Vagina (tissue), 2 donors: ENCODE data around the gene TMEM169. TPM values are rescaled to one million over a fixed set of nuclear protein-coding genes. Genes with fewer than 3 reads are reported as not detected.
A peak's percentile ranks its signal among the peaks of the same experiment; 100 is the strongest.

ENCODE experiments used
- DNase-seq, 2 donors: peaks; one replicate each; pipeline ENCODE4 v3.0.0-alpha.2; 2017; ENCODE audit errors: extremely low spot score in 2 of 2
- H3K27ac ChIP-seq: fragments of 200-600 bp; sonication (generic); one replicate; pipeline ENCODE4 v1.5.1; 2019
- H3K27me3 ChIP-seq: fragments of 200-600 bp; sonication (generic); one replicate; pipeline ENCODE4 v1.5.1; 2019
- H3K36me3 ChIP-seq, 2 donors: fragments of 200-600 bp; sonication (generic); one replicate each; pipeline ENCODE4 v1.5.1; 2017 to 2019
- H3K4me1 ChIP-seq: fragments of 200-600 bp; sonication (generic); one replicate; pipeline ENCODE4 v1.5.1; 2019
- H3K4me3 ChIP-seq, 2 donors: fragments of 200-600 bp; sonication (generic); 1 replicate in 1 of 2; 2 replicates in 1 of 2; pipeline ENCODE4 v1.5.1; 2016 to 2019
- H3K9me3 ChIP-seq: fragments of 200-600 bp; sonication (generic); one replicate; pipeline ENCODE4 v1.5.1; 2019
- POLR2A ChIP-seq, 2 donors: fragments of 450-650 bp; IDR thresholded peaks; one replicate each; pipeline ENCODE4 v1.6.1; 2017; ENCODE audit warnings: antibody characterized with exemption in 2 of 2, mild to moderate bottlenecking in 2 of 2, moderate library complexity in 2 of 2
- POLR2AphosphoS5 ChIP-seq, 2 donors: sonication (generic); formaldehyde crosslinking; IDR thresholded peaks; one replicate each; pipeline ENCODE4 v1.9.0; 2017; ENCODE audit warnings: antibody characterized with exemption in 2 of 2, mild to moderate bottlenecking in 2 of 2, low read depth in 1 of 2; ENCODE audit not compliant: insufficient read depth in 1 of 2
- intact Hi-C: fragments of 100-400 bp; cut with DNase I; formaldehyde crosslinking; loops from one replicate; pipeline ENCODE4 v1.15.1; 2023
- total RNA-seq: library from RNA; depleted of rRNA; stranded (reverse); fragments of >200 nt; gene quantifications from one replicate; pipeline ENCODE4 v1.2.3, GENCODE V29; 2016
- TF ChIP-seq, protein P1 (sequence below), 3 experiments: fragments of 450-650 bp in 2 of 3; fragments of 200-600 bp in 1 of 3; sonication (generic) in 1 of 3; IDR thresholded peaks; one replicate each; pipeline ENCODE4 v1.5.1; 2017 to 2019; ENCODE audit warnings: antibody characterized with exemption in 3 of 3, mild to moderate bottlenecking in 2 of 3, moderate library complexity in 2 of 3

Gene TMEM169
- total RNA-seq, 1 donor from 2014 or later: not detected

DNA sequence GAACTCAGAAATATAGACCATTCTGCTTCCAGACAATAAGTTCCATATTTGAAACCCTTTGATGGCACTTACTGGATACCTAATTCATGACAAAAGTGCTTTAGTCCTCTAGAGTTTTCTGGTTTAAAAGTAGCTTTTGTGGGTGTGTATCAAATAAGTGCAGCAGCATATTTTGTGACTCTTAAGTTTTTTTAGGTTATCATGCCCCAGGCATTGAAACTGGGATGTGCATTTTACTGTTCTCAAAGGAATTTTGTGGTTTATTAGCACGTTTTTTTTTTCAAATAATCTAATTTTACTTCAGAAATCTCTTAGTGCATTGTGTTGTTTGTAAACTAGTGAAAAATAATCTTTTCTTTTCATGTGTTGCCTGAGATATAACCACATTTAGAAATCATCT lies 28.9 kb downstream of the TMEM169 start:
- no peak for DNase-seq
- TF ChIP-seq, protein P1, sequence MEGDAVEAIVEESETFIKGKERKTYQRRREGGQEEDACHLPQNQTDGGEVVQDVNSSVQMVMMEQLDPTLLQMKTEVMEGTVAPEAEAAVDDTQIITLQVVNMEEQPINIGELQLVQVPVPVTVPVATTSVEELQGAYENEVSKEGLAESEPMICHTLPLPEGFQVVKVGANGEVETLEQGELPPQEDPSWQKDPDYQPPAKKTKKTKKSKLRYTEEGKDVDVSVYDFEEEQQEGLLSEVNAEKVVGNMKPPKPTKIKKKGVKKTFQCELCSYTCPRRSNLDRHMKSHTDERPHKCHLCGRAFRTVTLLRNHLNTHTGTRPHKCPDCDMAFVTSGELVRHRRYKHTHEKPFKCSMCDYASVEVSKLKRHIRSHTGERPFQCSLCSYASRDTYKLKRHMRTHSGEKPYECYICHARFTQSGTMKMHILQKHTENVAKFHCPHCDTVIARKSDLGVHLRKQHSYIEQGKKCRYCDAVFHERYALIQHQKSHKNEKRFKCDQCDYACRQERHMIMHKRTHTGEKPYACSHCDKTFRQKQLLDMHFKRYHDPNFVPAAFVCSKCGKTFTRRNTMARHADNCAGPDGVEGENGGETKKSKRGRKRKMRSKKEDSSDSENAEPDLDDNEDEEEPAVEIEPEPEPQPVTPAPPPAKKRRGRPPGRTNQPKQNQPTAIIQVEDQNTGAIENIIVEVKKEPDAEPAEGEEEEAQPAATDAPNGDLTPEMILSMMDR (IDR thresholded peaks at IDR 0.05): no peak
- TF ChIP-seq POLR2A (IDR thresholded peaks at IDR 0.05) (no peak), POLR2AphosphoS5 (IDR thresholded peaks at IDR 0.05; ENCODE audit: insufficient read depth in 1 of 2, low read depth in 1 of 2) (no peak)
- intact Hi-C loops: no loop called here

GRCh38 chr2:216111122-216111521 lies 29.4 kb downstream of the TMEM169 start:
- H3K4me1 ChIP-seq: peaks cover 53% of the 10 kb centered on the region
- intact Hi-C loops: no loop called here
- no peaks in the 10 kb centered on the region for H3K27me3 ChIP-seq
- no peaks in the 10 kb centered on the region for H3K9me3 ChIP-seq
- no peak overlapping the region for H3K4me3 ChIP-seq
- H3K36me3 ChIP-seq: peaks cover 0 to 20% of the 10 kb centered on the region in 2 donors
- no peak for DNase-seq
- no peak overlapping the region for H3K27ac ChIP-seq
- TF ChIP-seq POLR2A (IDR thresholded peaks at IDR 0.05): no peak
- no peak for TF ChIP-seq POLR2AphosphoS5 (IDR thresholded peaks at IDR 0.05; ENCODE audit: insufficient read depth in 1 of 2, low read depth in 1 of 2)
- TF ChIP-seq, protein P1 (IDR thresholded peaks at IDR 0.05): no peak

More for the DNA sequence above, 28.9 kb downstream of the TMEM169 start:
- Histone ChIP-seq H3K36me3 (peaks cover 0 to 20% of the 10 kb centered on the region in 2 donors), H3K27me3 (no peaks in the 10 kb centered on the region), H3K4me1 (peaks cover 48% of the 10 kb centered on the region), H3K9me3 (no peaks in the 10 kb centered on the region), H3K4me3 (peak overlapping the region; percentile 83 to 91), H3K27ac (peak overlapping the region; percentile 86)

DNA sequence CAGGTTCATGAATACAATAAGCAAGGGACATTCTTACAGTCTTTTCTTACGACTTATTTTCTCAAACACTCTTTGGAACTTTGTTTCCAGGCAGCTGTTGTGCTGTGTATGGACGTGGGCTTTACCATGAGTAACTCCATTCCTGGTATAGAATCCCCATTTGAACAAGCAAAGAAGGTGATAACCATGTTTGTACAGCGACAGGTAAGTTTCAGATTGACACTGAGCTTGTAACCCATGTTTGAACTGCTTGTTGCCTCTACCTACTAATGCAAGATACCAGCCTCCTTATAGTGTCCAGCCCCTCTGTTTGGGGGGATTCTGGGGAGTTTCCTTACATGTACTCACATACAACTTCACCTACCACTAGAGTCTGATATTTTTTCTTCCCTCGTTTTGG lies 31.2 kb downstream of the TMEM169 start:
- TF ChIP-seq POLR2AphosphoS5 (IDR thresholded peaks at IDR 0.05; ENCODE audit: insufficient read depth in 1 of 2, low read depth in 1 of 2) (no peak), POLR2A (IDR thresholded peaks at IDR 0.05) (no peak)
- TF ChIP-seq, protein P1 (IDR thresholded peaks at IDR 0.05): no peak
- peaks cover 0 to 20% of the 10 kb centered on the region in 2 donors for H3K36me3 ChIP-seq
- H3K4me3 ChIP-seq: no peak overlapping the region
- H3K27ac ChIP-seq: no peak overlapping the region
- peaks cover 69% of the 10 kb centered on the region for H3K4me1 ChIP-seq
- no peak for DNase-seq
- intact Hi-C loops: no loop called here
- no peaks in the 10 kb centered on the region for H3K9me3 ChIP-seq
- H3K27me3 ChIP-seq: no peaks in the 10 kb centered on the region

DNA sequence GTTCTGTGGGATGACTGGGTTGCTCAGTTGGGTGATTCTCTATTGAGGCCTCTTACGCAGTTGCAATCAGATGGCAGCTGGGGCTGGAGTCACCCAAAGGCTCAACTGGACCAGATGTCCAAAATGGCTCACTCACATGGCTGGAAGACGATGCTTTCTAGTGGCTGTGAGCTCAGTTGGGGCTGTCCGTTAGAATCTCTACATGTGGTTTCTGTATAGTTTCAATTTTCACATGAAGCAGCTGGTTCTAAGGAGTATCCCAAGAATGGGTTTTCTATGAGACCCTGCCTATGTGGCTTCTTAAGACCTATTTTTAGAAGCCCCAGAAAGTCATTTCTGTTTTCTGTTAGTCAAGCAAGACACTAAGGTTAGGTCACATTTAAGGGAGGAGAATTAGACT lies 31.9 kb downstream of the TMEM169 start:
- intact Hi-C loops: no loop called here

DNA sequence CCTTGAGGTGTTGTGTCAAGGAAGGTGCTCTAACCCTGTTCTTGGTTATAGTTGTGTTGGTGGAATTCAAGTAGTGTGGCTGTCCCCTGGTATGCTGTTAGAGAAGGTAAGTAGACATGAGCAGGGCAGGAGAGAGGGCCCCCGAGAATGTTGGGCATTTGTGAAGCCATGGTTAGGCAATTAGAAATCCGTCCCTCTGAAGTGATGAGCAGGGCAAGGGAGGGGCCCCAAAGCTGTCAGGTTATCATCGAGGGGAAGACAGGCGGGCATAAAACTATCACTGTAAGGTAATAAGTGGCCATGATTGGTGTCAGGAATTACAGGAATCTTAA lies 32.6 kb downstream of the TMEM169 start:
- peak overlapping the region; percentile 80 for H3K27ac ChIP-seq
- intact Hi-C loops: no loop called here
- H3K9me3 ChIP-seq: no peaks in the 10 kb centered on the region
- no peak for DNase-seq
- peaks cover 0 to 34% of the 10 kb centered on the region in 2 donors for H3K36me3 ChIP-seq
- peaks cover 77% of the 10 kb centered on the region for H3K4me1 ChIP-seq
- peak overlapping the region in 1 of 2 donors; percentile 61 for H3K4me3 ChIP-seq
- TF ChIP-seq POLR2AphosphoS5 (IDR thresholded peaks at IDR 0.05; ENCODE audit: insufficient read depth in 1 of 2, low read depth in 1 of 2): no peak
- TF ChIP-seq, protein P1 (IDR thresholded peaks at IDR 0.05): no peak
- TF ChIP-seq POLR2A (IDR thresholded peaks at IDR 0.05): no peak
- H3K27me3 ChIP-seq: no peaks in the 10 kb centered on the region

More for the DNA sequence above, 31.9 kb downstream of the TMEM169 start:
- Histone ChIP-seq H3K9me3 (no peaks in the 10 kb centered on the region), H3K4me1 (peaks cover 70% of the 10 kb centered on the region), H3K27ac (no peak overlapping the region), H3K4me3 (no peak overlapping the region), H3K36me3 (peaks cover 0 to 26% of the 10 kb centered on the region in 2 donors), H3K27me3 (no peaks in the 10 kb centered on the region)
- no peak for TF ChIP-seq POLR2AphosphoS5 (IDR thresholded peaks at IDR 0.05; ENCODE audit: insufficient read depth in 1 of 2, low read depth in 1 of 2)
- TF ChIP-seq POLR2A (IDR thresholded peaks at IDR 0.05): no peak
- TF ChIP-seq, protein P1 (IDR thresholded peaks at IDR 0.05): no peak
- no peak for DNase-seq
